Bronchial smooth muscle cell (primary cell): ENCODE data around the gene ASB13. TPM values are rescaled to one million over a fixed set of nuclear protein-coding genes. Genes with fewer than 3 reads are reported as not detected.

Experiments used
- total RNA-seq: library from RNA; depleted of rRNA; stranded (reverse); fragments of >200 nt; gene quantifications from 2 replicates; pipeline ENCODE4 v1.2.1, GENCODE V29; 2014

ASB13 gene, protein sequence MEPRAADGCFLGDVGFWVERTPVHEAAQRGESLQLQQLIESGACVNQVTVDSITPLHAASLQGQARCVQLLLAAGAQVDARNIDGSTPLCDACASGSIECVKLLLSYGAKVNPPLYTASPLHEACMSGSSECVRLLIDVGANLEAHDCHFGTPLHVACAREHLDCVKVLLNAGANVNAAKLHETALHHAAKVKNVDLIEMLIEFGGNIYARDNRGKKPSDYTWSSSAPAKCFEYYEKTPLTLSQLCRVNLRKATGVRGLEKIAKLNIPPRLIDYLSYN
- 7.1 and 7.4 TPM in 2 replicates for total RNA-seq

DNA sequence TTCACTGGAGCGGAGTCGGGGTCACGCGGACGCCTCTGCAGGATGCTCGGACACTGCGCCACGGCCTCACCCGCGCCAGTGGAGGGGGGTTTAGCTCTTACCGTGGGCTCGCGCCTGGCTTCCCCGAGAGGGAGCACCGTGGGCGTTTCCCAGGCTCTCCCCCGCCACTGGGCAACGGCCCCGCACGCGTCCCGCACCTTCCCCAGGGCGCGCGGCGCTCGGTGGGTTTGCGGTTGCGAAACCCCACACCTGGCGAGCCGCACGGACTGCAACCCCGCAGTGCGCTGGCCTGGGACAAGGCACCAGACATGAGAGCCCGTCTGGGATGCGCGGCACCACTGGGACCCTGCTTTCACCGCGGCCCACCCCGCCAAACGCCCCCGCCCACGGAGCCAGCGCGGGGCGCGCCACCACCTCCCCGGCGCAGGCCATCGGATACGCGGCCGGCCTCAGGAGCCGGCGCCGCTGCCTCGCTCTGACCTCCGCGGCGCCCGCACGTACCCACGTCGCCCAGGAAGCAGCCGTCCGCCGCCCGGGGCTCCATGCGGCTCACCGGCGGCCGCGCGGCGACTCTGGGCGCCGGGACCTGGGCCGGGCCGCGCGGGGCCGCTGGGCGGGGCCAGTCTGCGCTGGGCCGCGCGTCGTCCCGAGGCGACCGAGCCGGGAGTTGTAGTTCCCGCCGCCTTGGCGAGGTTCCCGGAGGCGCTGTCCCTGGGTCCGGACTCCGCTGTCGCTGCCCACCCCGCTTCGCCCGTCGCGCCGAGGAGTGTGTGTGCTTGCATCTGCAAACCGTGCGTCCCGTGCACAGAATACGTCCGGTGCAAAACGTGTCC lies at the start of gene ASB13:
TSS of gene ASB13 (minus strand) at position 588 of the 833 bp plus-strand sequence. CDS start at position 544, 44 bp downstream.

DNA sequence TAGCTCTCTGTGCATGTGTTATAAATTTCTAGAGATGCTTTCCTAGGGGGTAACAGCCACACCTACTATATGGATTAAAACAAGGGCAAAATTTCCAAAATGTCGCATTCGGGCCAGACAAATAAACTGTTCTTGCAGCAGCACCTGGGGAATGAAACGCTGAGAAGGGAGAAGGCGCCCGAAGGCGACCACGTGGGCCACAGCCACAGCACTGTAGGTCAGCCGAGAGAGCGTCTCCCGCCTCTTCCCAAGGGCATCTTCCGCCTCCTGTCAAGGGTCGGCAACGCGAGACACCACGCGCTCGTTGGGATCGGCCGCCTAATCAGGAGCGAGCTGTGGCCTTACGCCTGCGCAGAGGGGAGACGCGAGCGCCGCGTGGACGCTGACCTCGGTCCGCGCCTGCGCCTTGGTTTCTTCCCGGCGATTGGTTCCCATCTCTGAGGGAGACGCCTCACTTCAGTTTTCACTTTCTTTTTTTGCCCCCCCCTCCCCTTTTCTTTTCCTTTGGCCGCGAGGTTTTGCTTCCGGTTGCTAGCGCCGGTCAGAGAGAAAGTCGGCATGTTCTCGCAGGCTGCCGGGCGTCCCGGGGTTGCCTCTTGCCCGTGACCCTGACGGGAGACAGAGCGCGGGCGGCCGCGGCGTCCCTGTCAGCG lies 18.0 kb upstream of the ASB13 start, which contains the start of gene TASOR2:
TSS of gene TASOR2 (plus strand) at position 521 of the 653 bp plus-strand sequence. CDS start 35,805 bp downstream, outside the sequence.

Other genes starting within 250 kb of the ASB13 start
- gene CALML5, start 167.0 kb downstream of the ASB13 start, total RNA-seq, result 0.17 TPM in 1 of 2 replicates, not detected in the other
- gene CALML3, start 141.6 kb downstream of the ASB13 start, total RNA-seq, result not detected in 2 replicates
- gene TASOR2, start 18.2 kb upstream of the ASB13 start, total RNA-seq, result 28.1 and 37.4 TPM in 2 replicates
- gene GDI2, start 146.8 kb upstream of the ASB13 start, total RNA-seq, result 431 and 544 TPM in 2 replicates
- gene ANKRD16, start 223.3 kb upstream of the ASB13 start, total RNA-seq, result 7.4 and 9.0 TPM in 2 replicates
- 92.7 and 131 TPM in 2 replicates for gene FBH1, start 223.6 kb upstream of the ASB13 start, total RNA-seq